GM19023 (cell line): Measurements from ENCODE around the gene EIF5AL1.
"Not testable (repeated sequence)": the region's sequence is repeated elsewhere in the genome, so short reads cannot be mapped to it uniquely, and the experiment has no call there.

Experiments
- ATAC-seq: cut with Tn5 transposase; IDR thresholded peaks from one replicate; pipeline ENCODE4 v1.9.1; 2021; ENCODE audit warnings: mild to moderate bottlenecking, moderate library complexity; ENCODE audit not compliant: unreplicated experiment

The EIF5AL1 gene

DNA sequence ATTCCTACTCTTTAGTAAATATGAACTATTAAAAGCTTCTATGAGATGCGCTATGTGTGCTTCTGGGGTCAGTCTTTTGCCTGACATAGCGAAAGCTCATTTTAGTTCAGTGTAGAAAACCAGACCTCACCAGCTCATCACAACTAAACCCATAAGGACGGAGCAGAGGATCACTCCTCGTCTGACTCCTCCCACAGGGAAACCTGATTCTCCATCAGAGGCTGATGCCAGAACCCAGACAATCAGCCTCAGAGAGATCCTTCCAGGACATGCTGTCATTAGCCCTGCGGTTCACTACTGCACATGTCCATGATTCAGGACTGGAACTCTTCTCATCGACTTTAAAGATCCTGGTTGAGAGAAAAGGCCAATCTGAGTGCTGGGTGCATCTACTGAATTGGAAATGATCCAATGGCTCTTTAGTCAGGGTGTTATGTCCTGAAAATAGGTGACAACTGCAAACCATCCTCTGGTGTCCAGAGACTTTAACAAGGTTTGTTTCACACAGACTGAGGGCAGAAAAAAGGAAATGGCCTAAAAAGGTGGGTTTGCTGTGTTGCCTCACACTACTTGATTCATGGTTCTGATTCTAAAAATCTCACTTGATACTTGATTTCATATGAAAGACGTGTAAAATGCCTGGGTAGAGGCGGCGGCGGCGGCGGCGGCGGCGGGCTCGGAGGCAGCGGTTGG is at the start of gene EIF5AL1:
Gene EIF5AL1, plus strand, starts transcription at position 643 of the 693 bp plus-strand sequence. CDS start 117 bp downstream, outside the sequence.
- ATAC-seq, result not testable (repeated sequence)

GRCh38 chr10:79463578-79464496 is 48.5 kb upstream of the EIF5AL1 start:
- no peak for ATAC-seq

GRCh38 chr10:79465341-79465740 is 47.0 kb upstream of the EIF5AL1 start:
- ATAC-seq, result no peak

DNA sequence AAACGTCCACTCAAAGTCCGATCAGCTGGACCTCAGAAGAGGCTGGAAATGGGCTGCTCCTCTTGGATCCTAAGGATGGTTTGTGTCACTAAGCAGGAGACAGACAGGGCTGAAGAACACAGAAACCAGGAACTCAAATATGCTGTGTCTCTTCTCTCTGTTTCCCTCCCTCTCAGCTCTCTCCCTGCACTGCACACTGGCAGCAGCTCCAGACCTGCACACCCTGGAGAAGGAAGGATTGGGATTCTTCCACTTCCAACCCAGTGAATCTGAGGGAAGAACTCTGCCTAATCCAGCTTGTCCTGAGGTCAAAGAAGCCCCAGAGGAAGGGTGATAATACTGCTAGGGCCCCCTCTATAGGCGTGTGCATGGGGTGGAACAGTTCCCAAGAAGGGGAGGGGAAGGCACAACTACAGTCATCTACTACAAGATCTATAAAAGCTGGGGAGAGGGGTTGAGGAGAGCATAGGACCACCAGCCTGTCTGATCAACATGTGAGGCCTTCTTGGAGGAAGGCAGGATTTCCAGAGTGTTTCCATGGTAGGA is 44.2 kb upstream of the EIF5AL1 start:
- no peak for ATAC-seq

GRCh38 chr10:79468841-79469585 is 43.3 kb upstream of the EIF5AL1 start:
- ATAC-seq, result no peak

- ATAC-seq, result no peak
Observed at GRCh38 chr10:79470096-79470495, 42.2 kb upstream of the EIF5AL1 start.

DNA sequence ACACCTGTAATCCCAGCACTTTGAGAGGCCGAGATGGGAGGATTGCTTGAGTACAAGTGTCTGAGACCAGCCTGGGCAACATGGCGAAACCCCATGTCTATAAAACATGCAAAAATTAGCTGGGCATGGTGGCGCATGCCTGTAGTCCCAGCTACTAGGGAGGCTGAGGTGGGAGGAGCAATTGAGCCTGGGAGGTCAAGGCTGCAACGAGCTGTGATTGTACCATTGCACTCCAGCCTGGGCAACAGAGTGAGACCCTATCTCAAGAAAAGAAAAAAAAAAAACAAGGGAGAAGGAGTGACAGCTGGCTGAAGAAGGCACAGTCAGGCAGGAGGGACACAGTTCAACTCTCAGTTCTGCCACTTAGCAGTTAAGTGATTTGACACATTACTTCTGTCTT is 40.6 kb upstream of the EIF5AL1 start:
- no peak for ATAC-seq

DNA sequence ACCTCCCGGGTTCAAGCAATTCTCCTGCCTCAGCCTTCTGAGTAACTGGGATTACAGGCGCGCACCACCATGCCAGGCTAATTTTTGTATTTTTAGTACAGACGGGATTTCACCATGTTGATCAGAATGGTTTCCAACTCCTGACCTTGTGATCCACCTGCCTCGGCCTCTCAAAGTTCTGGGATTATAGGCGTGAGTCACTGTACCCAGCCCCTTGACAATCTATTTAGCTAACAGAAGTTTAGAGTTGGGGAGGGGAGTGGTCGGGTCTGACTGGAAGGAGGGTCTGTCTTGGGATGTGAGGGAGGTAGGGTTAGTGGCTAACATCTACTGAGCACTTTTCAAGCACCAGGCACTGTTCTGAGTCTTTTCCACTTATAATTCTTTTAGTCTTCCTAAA is 39.9 kb upstream of the EIF5AL1 start:
- ATAC-seq, result no peak

DNA sequence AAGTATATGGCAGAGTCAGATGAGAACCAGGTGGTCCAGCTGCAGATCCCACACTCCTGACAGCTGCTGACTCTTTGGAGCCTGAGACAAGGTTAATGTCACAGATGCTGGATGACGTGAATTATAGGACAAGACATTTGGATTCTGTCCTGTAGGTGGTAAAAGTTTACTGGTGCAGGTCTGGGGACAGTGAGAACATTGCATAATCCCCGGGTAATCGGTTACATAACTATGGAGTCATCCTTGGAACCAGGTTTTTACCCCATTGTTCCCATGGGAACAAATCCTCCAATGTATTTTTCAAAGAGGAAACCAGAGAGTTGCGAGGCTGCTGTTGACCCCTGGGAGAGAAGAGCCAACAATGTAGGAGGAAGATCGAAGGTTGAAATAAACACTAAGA is 39.4 kb upstream of the EIF5AL1 start:
- ATAC-seq, result no peak

DNA sequence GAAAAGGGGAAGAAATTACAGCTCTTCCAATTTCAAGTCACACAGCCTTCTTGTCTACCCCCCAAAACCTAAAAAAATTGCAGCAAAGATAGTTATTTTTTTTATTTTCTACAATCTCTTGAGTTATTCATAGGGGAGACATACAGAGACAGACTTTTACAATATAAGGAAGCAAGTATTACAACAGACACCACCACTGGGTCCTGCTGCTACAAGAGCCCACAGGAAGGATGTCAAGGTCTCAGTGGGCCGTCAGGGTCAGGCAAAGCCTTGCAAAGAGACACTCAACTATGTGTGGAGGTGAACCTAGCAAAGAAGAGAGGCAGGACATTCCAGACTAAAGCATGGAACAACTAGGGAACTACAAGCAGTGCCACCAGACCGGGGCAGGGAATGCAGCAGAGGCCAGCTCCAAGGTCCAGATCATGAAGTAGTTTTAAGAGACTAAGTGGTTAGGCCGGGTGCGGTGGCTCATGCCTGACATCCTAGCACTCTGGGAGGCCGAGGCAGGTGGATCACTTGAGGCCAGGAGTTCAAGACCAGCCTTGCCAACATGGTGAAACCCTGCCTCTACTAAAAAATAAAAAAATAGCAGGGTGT is 38.7 kb upstream of the EIF5AL1 start:
- ATAC-seq, result no peak

- ATAC-seq, result no peak
Observed at GRCh38 chr10:79475119-79475653, 37.1 kb upstream of the EIF5AL1 start.

DNA sequence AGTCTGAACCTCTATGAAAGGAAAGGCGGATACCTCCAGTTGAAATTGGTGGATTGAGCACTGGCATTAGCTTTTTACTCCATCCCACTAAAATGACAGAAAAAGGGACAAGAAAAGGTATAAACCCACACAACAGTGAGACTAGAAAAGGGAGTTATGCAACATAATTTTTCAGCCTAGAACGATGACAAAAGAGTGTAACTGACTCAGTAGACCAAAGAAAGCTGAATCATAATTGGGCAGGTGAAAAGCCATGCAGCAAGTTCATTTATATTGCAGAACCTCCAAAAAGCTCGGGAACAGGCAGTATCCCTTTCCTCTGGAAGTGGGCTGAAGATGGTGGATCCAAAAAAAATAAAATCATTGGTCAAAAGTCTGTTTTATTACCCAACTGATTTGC is 36.5 kb upstream of the EIF5AL1 start:
- ATAC-seq, result no peak

DNA sequence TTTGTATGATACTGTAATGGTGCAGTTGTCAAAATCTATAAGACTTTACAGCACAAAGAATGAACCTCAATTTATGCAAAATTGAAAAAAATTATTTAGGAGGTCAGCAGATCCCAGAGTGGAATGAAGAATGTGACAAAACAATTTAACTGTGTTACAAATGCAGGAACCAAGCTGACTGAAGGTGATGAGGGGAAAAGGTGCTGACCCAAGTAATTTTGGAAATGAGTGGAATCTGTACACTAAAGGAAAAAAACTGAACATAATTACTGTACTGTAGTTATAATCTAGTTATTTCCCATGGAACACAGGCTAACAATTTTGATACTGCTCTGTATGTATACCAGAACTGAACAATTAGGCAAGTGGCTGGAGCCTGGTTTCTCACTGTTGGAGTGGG is 35.7 kb upstream of the EIF5AL1 start:
- no peak for ATAC-seq

DNA sequence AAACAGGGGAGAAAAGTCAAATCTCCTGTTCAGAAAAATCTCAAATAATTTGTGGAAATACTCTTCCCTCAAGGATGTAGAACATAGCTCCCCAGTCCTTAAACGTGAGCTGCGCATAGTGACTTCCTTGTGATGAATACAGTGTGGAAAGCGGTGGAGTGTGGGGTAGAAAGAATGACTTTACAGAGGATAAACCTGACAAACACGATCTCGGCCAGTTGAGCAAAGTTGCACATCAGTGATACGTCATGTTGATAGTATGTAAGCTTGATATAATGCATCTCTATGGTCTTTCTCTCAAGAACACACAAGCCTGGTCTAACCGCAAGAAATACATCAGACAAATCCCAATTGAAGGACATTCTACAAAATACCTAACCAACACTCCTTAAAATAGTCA is 34.9 kb upstream of the EIF5AL1 start:
- no peak for ATAC-seq

GRCh38 chr10:79479283-79479909 is 32.9 kb upstream of the EIF5AL1 start:
- no peak for ATAC-seq

- ATAC-seq, result no peak
Observed at GRCh38 chr10:79482304-79482703, 30.0 kb upstream of the EIF5AL1 start.

DNA sequence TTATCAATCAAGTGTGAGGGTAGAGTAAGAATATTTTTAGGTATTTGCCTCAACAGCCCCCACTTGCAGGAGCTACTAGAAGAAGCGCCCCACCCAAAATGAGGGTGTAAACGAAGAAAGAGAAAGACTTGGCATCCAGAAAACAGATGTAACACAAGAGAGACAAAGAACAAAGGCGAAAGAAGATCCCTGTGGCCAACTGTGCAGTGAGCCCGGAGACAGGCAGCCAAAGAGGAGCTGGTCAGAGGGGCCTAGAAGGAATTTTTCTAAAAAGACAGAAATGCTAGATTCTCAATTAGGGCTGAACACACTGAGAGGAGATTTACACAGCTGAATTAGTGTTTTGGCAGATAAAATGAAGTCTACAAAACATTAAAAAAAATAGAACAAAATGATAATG is 29.6 kb upstream of the EIF5AL1 start:
- no peak for ATAC-seq

GRCh38 chr10:79483299-79483698 is 29.0 kb upstream of the EIF5AL1 start:
- no peak for ATAC-seq

DNA sequence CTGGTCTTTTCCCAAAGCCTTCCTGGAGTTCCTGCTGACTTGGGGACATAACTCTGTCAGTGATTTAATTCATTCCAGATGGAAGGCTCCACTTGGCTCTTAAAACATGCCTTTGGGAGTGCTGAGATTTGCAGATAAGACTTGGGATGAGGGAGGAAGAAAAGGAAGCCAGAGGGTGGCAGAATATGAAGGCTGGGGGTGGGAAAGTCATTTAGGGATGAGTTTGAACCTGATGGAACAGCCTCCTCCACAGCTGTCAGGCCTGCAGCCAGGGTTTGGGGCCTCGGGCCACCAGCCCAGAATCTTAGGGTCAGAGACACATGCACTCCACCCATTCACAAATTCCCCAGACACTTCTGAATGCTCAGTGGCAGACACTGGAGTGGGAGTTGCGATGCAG is 28.4 kb upstream of the EIF5AL1 start:
- ATAC-seq, result no peak

DNA sequence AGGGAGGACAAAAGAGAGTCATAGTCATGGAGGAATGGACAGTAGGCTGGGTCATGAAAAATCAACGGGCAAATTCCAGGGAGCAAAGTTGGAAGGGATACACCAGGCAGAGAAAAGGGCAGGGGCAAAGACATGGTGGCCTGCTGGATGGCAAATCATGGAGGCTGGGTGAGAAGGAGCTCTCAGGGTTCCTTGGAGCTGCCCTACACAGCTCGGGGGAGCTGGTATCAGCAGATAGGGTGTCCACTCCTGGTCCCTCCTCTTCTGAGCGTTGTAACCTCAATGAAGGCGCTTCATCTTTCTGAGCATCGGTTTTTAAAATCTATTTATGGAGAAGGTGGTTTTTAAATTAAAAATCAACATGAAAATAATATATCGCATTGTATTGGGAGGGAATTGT is 27.9 kb upstream of the EIF5AL1 start:
- no peak for ATAC-seq
